HepG2 (cell line): ENCODE measurements around the gene PIF1. TPM values are rescaled to one million over a fixed set of nuclear protein-coding genes. Genes with fewer than 3 reads are reported as not detected.

Experiments used
- ATAC-seq: fragments of 200-7000 bp; cut with Tn5 transposase; 3 replicates; pipeline ENCODE4 v1.9.1; 2020; ENCODE audit warnings: mild to moderate bottlenecking, moderate library complexity
- BruUV-seq: library from RNA; stranded (reverse); fragments of 400-500 nt; replicated peaks from 2 replicates; lab custom pipeline; 2021; lab: Mats Ljungman, UMichigan
- CTCF ChIA-PET: fragments of 300-600 bp; formaldehyde crosslinking; extraction: SDS; loops from one replicate; lab custom pipeline; 2021; ENCODE audit warnings: low total read pairs, inconsistent platforms, low intra/inter-chr PET ratio; lab: Yijun Ruan, JAX
- POLR2A ChIA-PET: fragments of 350-600 bp; sonication (Branson Sonifier 250); formaldehyde crosslinking; loops from one replicate; lab custom pipeline; 2020; ENCODE audit warnings: antibody characterized with exemption, inconsistent platforms; lab: Yijun Ruan, JAX
- DNase-seq: peaks from one replicate; pipeline ENCODE4 v3.0.0-alpha.2; 2015; ENCODE audit warnings: low spot score
- FAIRE-seq: peaks from 3 replicates; lab custom pipeline; 2011; peaks lifted over from hg19 to GRCh38; lab: Jason Lieb, UNC
- H2AFZ ChIP-seq: one replicate; pipeline ENCODE4 v1.6.1; 2011; ENCODE audit warnings: low read length, inconsistent platforms
- H3K27ac ChIP-seq: fragments of 300-600 bp; 3 replicates; pipeline ENCODE4 v1.8.0; 2011; ENCODE audit warnings: mixed run types, mild to moderate bottlenecking, mixed read lengths, low read length, inconsistent platforms; ENCODE audit not compliant: insufficient read depth; ENCODE audit errors: extremely low read length
- H3K27me3 ChIP-seq, 2 experiments: fragments of 200-600 bp in 1 of 2; 2 replicates in 1 of 2; 3 replicates in 1 of 2; pipeline versions ENCODE4 v1.6.0 to v1.8.0; 2011; ENCODE audit warnings: low read length in 2 of 2, mild to moderate bottlenecking in 2 of 2, moderate library complexity in 2 of 2, inconsistent platforms in 1 of 2; ENCODE audit not compliant: insufficient read depth in 2 of 2, control insufficient read depth in 1 of 2
- H3K36me3 ChIP-seq, 2 experiments: fragments of 200-600 bp in 1 of 2; replicated peaks in 1 of 2; 2 replicates in 1 of 2; 3 replicates in 1 of 2; pipeline versions ENCODE4 v1.5.1 to v1.8.0; 2011; ENCODE audit warnings: low read length in 2 of 2, inconsistent platforms in 1 of 2; ENCODE audit not compliant: insufficient read depth in 2 of 2, control insufficient read depth in 1 of 2
- H3K4me1 ChIP-seq: 2 replicates; pipeline ENCODE4 v1.5.1; 2012; ENCODE audit warnings: low read length, inconsistent platforms; ENCODE audit not compliant: insufficient read depth
- H3K4me2 ChIP-seq: 2 replicates; pipeline ENCODE4 v1.6.0; 2011; ENCODE audit warnings: low read depth, low read length, inconsistent platforms
- H3K4me3 ChIP-seq, 3 experiments: fragments of 200-600 bp in 1 of 3; sonication (generic), shearing (Covaris generic) in 1 of 3; replicated peaks in 1 of 3; 2 replicates each; pipeline ENCODE4 v1.5.1; 2011 to 2016; ENCODE audit warnings: low read length in 3 of 3, inconsistent platforms in 2 of 3, low read depth in 2 of 3, mild to moderate bottlenecking in 2 of 3, control low read depth in 1 of 3, mixed read lengths in 1 of 3; ENCODE audit not compliant: insufficient read depth in 1 of 3
- H3K79me2 ChIP-seq: one replicate; pipeline ENCODE4 v1.6.1; 2011; ENCODE audit warnings: low read length, inconsistent platforms; ENCODE audit not compliant: insufficient read depth
- H3K9ac ChIP-seq: 2 replicates; pipeline ENCODE4 v1.6.0; 2011; ENCODE audit warnings: mild to moderate bottlenecking, low read depth, low read length, inconsistent platforms; ENCODE audit not compliant: insufficient read depth
- H3K9me3 ChIP-seq: 2 replicates; pipeline ENCODE4 v1.5.1; 2012; ENCODE audit warnings: mild to moderate bottlenecking, low read length
- H4K20me1 ChIP-seq: 2 replicates; pipeline ENCODE4 v1.6.0; 2011; ENCODE audit warnings: inconsistent platforms, mild to moderate bottlenecking, low read length, moderate library complexity; ENCODE audit not compliant: insufficient read depth
- ARNTL ChIP-seq: sonication (generic); formaldehyde crosslinking; IDR thresholded peaks from 2 replicates; pipeline ENCODE4 v1.4.0; 2020; ENCODE audit warnings: mild to moderate bottlenecking, missing genetic modification reagents
- CBX5 ChIP-seq: sonication (generic); formaldehyde crosslinking; IDR thresholded peaks from 2 replicates; pipeline ENCODE4 v1.4.0; 2020; ENCODE audit warnings: missing genetic modification reagents, borderline replicate concordance
- DR1 ChIP-seq: sonication (generic); formaldehyde crosslinking; IDR thresholded peaks from 2 replicates; pipeline ENCODE4 v1.8.0; 2021; ENCODE audit warnings: mild to moderate bottlenecking, missing genetic modification reagents, inconsistent platforms
- ELF1 ChIP-seq: sonication (generic); formaldehyde crosslinking; IDR thresholded peaks from 2 replicates; pipeline ENCODE4 v1.4.0; 2020; ENCODE audit warnings: missing genetic modification reagents
- ETV5 ChIP-seq: IDR thresholded peaks from 2 replicates; pipeline ENCODE4 v1.6.1; 2018; ENCODE audit warnings: missing biosample characterization, missing genetic modification reagents, inconsistent platforms, borderline replicate concordance
- HMG20A ChIP-seq: IDR thresholded peaks from 2 replicates; pipeline ENCODE4 v1.6.1; 2016; ENCODE audit warnings: borderline replicate concordance
- MYC ChIP-seq: sonication (generic); formaldehyde crosslinking; IDR thresholded peaks from 2 replicates; pipeline ENCODE4 v1.9.0; 2021; ENCODE audit warnings: missing genetic modification reagents, borderline replicate concordance
- PCBP1 ChIP-seq: fragments of 200-400 bp; formaldehyde crosslinking; IDR thresholded peaks from 2 replicates; pipeline ENCODE4 v1.6.1; 2017; ENCODE audit warnings: mild to moderate bottlenecking, low read depth, low read length, borderline replicate concordance
- RBFOX2 ChIP-seq: fragments of 200-400 bp; formaldehyde crosslinking; IDR thresholded peaks from 2 replicates; pipeline ENCODE4 v1.6.1; 2017; ENCODE audit warnings: low read depth, mild to moderate bottlenecking, low read length
- SNRNP70 ChIP-seq: fragments of 200-400 bp; formaldehyde crosslinking; IDR thresholded peaks from 2 replicates; pipeline ENCODE4 v1.6.1; 2017; ENCODE audit warnings: mild to moderate bottlenecking, low read depth, low read length, moderate library complexity
- ZBTB3 ChIP-seq: sonication (generic); formaldehyde crosslinking; IDR thresholded peaks from 2 replicates; pipeline ENCODE4 v1.4.0; 2020; ENCODE audit warnings: low read depth, mild to moderate bottlenecking, moderate library complexity, missing genetic modification reagents, borderline replicate concordance
- ZNF263 ChIP-seq: sonication (generic); formaldehyde crosslinking; IDR thresholded peaks from 2 replicates; pipeline ENCODE4 v1.4.0; 2020; ENCODE audit warnings: missing genetic modification reagents
- ZNF33A ChIP-seq: sonication (generic); formaldehyde crosslinking; IDR thresholded peaks from 2 replicates; pipeline ENCODE4 v1.5.1; 2020; ENCODE audit warnings: missing genetic modification reagents, mild to moderate bottlenecking, moderate library complexity, borderline replicate concordance
- ZNF484 ChIP-seq: sonication (generic); formaldehyde crosslinking; IDR thresholded peaks from 2 replicates; pipeline ENCODE4 v1.5.1; 2020; ENCODE audit warnings: mild to moderate bottlenecking, low read depth, missing genetic modification reagents, borderline replicate concordance
- ZNF503 ChIP-seq: sonication (generic); formaldehyde crosslinking; IDR thresholded peaks from 2 replicates; pipeline ENCODE4 v1.4.0; 2020; ENCODE audit warnings: missing genetic modification reagents
- WGBS: methylation state at CpG from one replicate; pipeline ENCODE4 v1.1.6; 2017; ENCODE audit warnings: low lambda C conversion rate; 5-methylcytosine and 5-hydroxymethylcytosine counted together
- in situ Hi-C: cut with HindIII; loops from 2 replicates; pipeline ENCODE4 v1.10.0; 2017; ENCODE audit warnings: low pct_unique_long_range_greater_than_20kb; ENCODE audit not compliant: extremely low pct_ligation_motif_present
- intact Hi-C: fragments of 100-400 bp; cut with micrococcal nuclease; formaldehyde crosslinking; loops from one replicate; pipeline ENCODE4 v1.10.0; 2022; ENCODE audit not compliant: unreplicated experiment
- polyA plus RNA-seq, 8 experiments: library from polyadenylated mRNA; depleted of rRNA in 3 of 8; stranded (reverse) in 7 of 8; unstranded in 1 of 8; fragments of >200 nt; fragmentation: Illumina TruSeq in 4 of 8; extraction: Trizol in 4 of 8; gene quantifications; 2 replicates each; pipeline versions ENCODE4 v1.2.1 to v1.2.3, GENCODE V29; 2011 to 2016; ENCODE audit warnings: low read depth in 4 of 8, missing spikeins in 1 of 8, mixed read lengths in 1 of 8; ENCODE audit not compliant: insufficient read depth in 1 of 8
- total RNA-seq, 5 experiments: library from RNA; depleted of rRNA; stranded (reverse); fragments of >200 nt; fragmentation: Illumina TruSeq; extraction: Trizol; gene quantifications; 2 replicates each; pipeline ENCODE4 v1.2.3, GENCODE V29; 2016; ENCODE audit warnings: low read depth in 1 of 5
- TF ChIP-seq, protein P1 (sequence below): sonication (generic); formaldehyde crosslinking; IDR thresholded peaks from 2 replicates; pipeline ENCODE4 v1.4.0; 2020; ENCODE audit warnings: mild to moderate bottlenecking, missing genetic modification reagents, borderline replicate concordance
- TF ChIP-seq, protein P2 (sequence below): sonication (generic); formaldehyde crosslinking; IDR thresholded peaks from 2 replicates; pipeline ENCODE4 v1.4.0; 2020; ENCODE audit warnings: missing genetic modification reagents

The PIF1 gene
- total and polyA plus RNA-seq, 2 of the 13 experiments (the other 11 are each of a cell fraction or from before 2014, with no cell fraction given), result 18.5 to 19.7 TPM

- Histone ChIP-seq H3K4me3 (no peak overlapping the region), H4K20me1 (peaks cover 6% of the 10 kb centered on the region; the same call in 1 of the 2 replicates), H3K9me3 (no peaks in the 10 kb centered on the region), H3K4me2 (peak overlapping the region; percentile 34; the same call in 1 of the 2 replicates), H3K9ac (no peak overlapping the region), H3K27me3 (peaks cover 0 to 14% of the 10 kb centered on the region in 2 experiments; a peak in 1 of 5 replicates), H3K4me1 (peaks cover 54% of the 10 kb centered on the region), H3K36me3 (peaks cover 0 to 1% of the 10 kb centered on the region in 2 experiments; a peak in 1 of 5 replicates), H2AFZ (no peak overlapping the region), H3K27ac (no peak overlapping the region), H3K79me2 (no peaks in the 10 kb centered on the region)
- intact Hi-C loops (loop anchor here (5.0 kb wide), 1 partner anchor 126 kb away; no protein-coding TSS in a partner anchor), in situ Hi-C loops (loop anchor here (5.0 kb wide), 1 partner anchor 81 kb away; no protein-coding TSS in a partner anchor)
- peak; percentile 84 for DNase-seq
- peak; percentile 43 for FAIRE-seq
- WGBS, result 0% methylated on average over 1 of the region's 6 CpGs
- CTCF ChIA-PET, result no interaction called here
- peak; percentile 83 for ATAC-seq
- POLR2A ChIA-PET, result interaction anchor here (0.7 kb wide), 1 partner anchor 92 kb away, joined by 3 read pairs; no protein-coding TSS in a partner anchor
- BruUV-seq, result no TSS peak
- TF ChIP-seq SNRNP70, result no peak
- TF ChIP-seq ZNF263, result peak; percentile 61; the same call in 1 of the 2 replicates
- TF ChIP-seq, protein P1, sequence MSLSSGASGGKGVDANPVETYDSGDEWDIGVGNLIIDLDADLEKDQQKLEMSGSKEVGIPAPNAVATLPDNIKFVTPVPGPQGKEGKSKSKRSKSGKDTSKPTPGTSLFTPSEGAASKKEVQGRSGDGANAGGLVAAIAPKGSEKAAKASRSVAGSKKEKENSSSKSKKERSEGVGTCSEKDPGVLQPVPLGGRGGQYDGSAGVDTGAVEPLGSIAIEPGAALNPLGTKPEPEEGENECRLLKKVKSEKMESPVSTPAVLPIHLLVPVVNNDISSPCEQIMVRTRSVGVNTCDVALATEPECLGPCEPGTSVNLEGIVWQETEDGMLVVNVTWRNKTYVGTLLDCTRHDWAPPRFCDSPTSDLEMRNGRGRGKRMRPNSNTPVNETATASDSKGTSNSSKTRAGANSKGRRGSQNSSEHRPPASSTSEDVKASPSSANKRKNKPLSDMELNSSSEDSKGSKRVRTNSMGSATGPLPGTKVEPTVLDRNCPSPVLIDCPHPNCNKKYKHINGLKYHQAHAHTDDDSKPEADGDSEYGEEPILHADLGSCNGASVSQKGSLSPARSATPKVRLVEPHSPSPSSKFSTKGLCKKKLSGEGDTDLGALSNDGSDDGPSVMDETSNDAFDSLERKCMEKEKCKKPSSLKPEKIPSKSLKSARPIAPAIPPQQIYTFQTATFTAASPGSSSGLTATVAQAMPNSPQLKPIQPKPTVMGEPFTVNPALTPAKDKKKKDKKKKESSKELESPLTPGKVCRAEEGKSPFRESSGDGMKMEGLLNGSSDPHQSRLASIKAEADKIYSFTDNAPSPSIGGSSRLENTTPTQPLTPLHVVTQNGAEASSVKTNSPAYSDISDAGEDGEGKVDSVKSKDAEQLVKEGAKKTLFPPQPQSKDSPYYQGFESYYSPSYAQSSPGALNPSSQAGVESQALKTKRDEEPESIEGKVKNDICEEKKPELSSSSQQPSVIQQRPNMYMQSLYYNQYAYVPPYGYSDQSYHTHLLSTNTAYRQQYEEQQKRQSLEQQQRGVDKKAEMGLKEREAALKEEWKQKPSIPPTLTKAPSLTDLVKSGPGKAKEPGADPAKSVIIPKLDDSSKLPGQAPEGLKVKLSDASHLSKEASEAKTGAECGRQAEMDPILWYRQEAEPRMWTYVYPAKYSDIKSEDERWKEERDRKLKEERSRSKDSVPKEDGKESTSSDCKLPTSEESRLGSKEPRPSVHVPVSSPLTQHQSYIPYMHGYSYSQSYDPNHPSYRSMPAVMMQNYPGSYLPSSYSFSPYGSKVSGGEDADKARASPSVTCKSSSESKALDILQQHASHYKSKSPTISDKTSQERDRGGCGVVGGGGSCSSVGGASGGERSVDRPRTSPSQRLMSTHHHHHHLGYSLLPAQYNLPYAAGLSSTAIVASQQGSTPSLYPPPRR (CRISPR knock-in tag), result no peak
- TF ChIP-seq ZNF503 (CRISPR knock-in tag), result no peak
- no peak for TF ChIP-seq ZNF484 (CRISPR knock-in tag)
- TF ChIP-seq CBX5 (CRISPR knock-in tag), result no peak
- no peak for TF ChIP-seq ARNTL (CRISPR knock-in tag)
- TF ChIP-seq PCBP1, result no peak
- TF ChIP-seq HMG20A, result 0 out of 2 replicates have a peak, but pooled peaks have one; percentile 24
- TF ChIP-seq ZBTB3 (CRISPR knock-in tag), result no peak
- TF ChIP-seq ZNF33A (CRISPR knock-in tag), result no peak
- TF ChIP-seq, protein P2, sequence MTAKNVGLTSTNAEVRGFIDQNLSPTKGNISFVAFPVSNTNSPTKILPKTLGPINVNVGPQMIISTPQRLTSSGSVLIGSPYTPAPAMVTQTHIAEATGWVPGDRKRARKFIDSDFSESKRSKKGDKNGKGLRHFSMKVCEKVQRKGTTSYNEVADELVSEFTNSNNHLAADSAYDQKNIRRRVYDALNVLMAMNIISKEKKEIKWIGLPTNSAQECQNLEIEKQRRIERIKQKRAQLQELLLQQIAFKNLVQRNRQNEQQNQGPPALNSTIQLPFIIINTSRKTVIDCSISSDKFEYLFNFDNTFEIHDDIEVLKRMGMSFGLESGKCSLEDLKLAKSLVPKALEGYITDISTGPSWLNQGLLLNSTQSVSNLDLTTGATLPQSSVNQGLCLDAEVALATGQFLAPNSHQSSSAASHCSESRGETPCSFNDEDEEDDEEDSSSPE (CRISPR knock-in tag), result 0 out of 2 replicates have a peak, but pooled peaks have one; percentile 23
- TF ChIP-seq ETV5 (CRISPR knock-in tag), result no peak
- no peak for TF ChIP-seq DR1 (CRISPR knock-in tag)
- TF ChIP-seq MYC (CRISPR knock-in tag), result no peak
- no peak for TF ChIP-seq ELF1 (CRISPR knock-in tag)
- TF ChIP-seq RBFOX2, result no peak
These were observed 12.4 kb downstream of the PIF1 start for GRCh38 chr15:64813075-64813474.
